H1 (cell line): ENCODE data around the gene PGA5.

Experiments used
- CHD1 ChIP-seq: IDR thresholded peaks from 2 replicates; pipeline ENCODE4 v1.6.1; 2012; ENCODE audit warnings: low read depth, low read length, improper control_type of control experiment
- EP300 ChIP-seq, 2 experiments: IDR thresholded peaks; 1 replicate in 1 of 2; 2 replicates in 1 of 2; pipeline ENCODE4 v1.6.1; 2011 to 2012; ENCODE audit warnings: low read depth in 2 of 2, low read length in 2 of 2, mild to moderate bottlenecking in 2 of 2, borderline replicate concordance in 1 of 2, inconsistent platforms in 1 of 2, moderate library complexity in 1 of 2
- EZH2 ChIP-seq: fragments of 200-600 bp; sonication (generic); IDR thresholded peaks from 2 replicates; pipeline ENCODE4 v1.7.1; 2012; ENCODE audit warnings: low read depth, mild to moderate bottlenecking, moderate library complexity, low read length, inconsistent platforms; ENCODE audit not compliant: severe bottlenecking
- HDAC2 ChIP-seq, 2 experiments: fragments of 300-600 bp in 1 of 2; sonication (generic) in 1 of 2; IDR thresholded peaks; 2 replicates each; pipeline ENCODE4 v1.6.1; 2011 to 2012; ENCODE audit warnings: low read depth in 2 of 2, low read length in 2 of 2, mild to moderate bottlenecking in 2 of 2, moderate library complexity in 2 of 2, borderline replicate concordance in 1 of 2, inconsistent platforms in 1 of 2
- JUND ChIP-seq: IDR thresholded peaks from 2 replicates; pipeline ENCODE4 v1.6.1; 2011; ENCODE audit warnings: mild to moderate bottlenecking, improper control_type of control experiment, low read length
- POLR2A ChIP-seq, 2 experiments: IDR thresholded peaks; 1 replicate in 1 of 2; 2 replicates in 1 of 2; pipeline ENCODE4 v1.6.1; 2011; ENCODE audit warnings: low read depth in 2 of 2, low read length in 2 of 2, mild to moderate bottlenecking in 2 of 2; ENCODE audit errors: control extremely low read depth in 1 of 2
- POLR2AphosphoS5 ChIP-seq: IDR thresholded peaks from 2 replicates; pipeline ENCODE4 v1.6.1; 2011; ENCODE audit warnings: low read depth, low read length
- SP1 ChIP-seq: IDR thresholded peaks from 2 replicates; pipeline ENCODE4 v1.6.1; 2011; ENCODE audit warnings: low read depth, low read length
- TBP ChIP-seq: IDR thresholded peaks from 2 replicates; pipeline ENCODE4 v1.6.1; 2011; ENCODE audit warnings: low read depth, low read length, improper control_type of control experiment
- TF ChIP-seq, protein P1 (sequence below): IDR thresholded peaks from 2 replicates; pipeline ENCODE4 v1.6.1; 2012; ENCODE audit warnings: inconsistent platforms
- TF ChIP-seq, protein P2 (sequence below), 3 experiments: IDR thresholded peaks; 1 replicate in 2 of 3; 2 replicates in 1 of 3; pipeline versions ENCODE4 v1.5.1 to v1.6.1; 2011; ENCODE audit warnings: low read length in 3 of 3, mild to moderate bottlenecking in 3 of 3, inconsistent platforms in 2 of 3, low read depth in 1 of 3, moderate library complexity in 1 of 3; ENCODE audit not compliant: insufficient read depth in 1 of 3; ENCODE audit errors: control extremely low read depth in 1 of 3
- TF ChIP-seq, protein P3 (sequence below): IDR thresholded peaks from 2 replicates; pipeline ENCODE4 v1.6.1; 2012; ENCODE audit warnings: inconsistent platforms

- TF ChIP-seq SP1: no peak
- TF ChIP-seq, protein P1, sequence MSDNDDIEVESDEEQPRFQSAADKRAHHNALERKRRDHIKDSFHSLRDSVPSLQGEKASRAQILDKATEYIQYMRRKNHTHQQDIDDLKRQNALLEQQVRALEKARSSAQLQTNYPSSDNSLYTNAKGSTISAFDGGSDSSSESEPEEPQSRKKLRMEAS: no peak
- TF ChIP-seq JUND: no peak
- TF ChIP-seq TBP: no peak
- TF ChIP-seq, protein P2, sequence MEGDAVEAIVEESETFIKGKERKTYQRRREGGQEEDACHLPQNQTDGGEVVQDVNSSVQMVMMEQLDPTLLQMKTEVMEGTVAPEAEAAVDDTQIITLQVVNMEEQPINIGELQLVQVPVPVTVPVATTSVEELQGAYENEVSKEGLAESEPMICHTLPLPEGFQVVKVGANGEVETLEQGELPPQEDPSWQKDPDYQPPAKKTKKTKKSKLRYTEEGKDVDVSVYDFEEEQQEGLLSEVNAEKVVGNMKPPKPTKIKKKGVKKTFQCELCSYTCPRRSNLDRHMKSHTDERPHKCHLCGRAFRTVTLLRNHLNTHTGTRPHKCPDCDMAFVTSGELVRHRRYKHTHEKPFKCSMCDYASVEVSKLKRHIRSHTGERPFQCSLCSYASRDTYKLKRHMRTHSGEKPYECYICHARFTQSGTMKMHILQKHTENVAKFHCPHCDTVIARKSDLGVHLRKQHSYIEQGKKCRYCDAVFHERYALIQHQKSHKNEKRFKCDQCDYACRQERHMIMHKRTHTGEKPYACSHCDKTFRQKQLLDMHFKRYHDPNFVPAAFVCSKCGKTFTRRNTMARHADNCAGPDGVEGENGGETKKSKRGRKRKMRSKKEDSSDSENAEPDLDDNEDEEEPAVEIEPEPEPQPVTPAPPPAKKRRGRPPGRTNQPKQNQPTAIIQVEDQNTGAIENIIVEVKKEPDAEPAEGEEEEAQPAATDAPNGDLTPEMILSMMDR (IDR thresholded peaks at IDR 0.05; ENCODE audit: control extremely low read depth in 1 of 3, insufficient read depth in 1 of 3, low read depth in 1 of 3, low read length in 3 of 3): no peak
- no peak for TF ChIP-seq HDAC2 (IDR thresholded peaks at IDR 0.05; ENCODE audit: borderline replicate concordance in 1 of 2, low read depth in 2 of 2, low read length in 2 of 2)
- TF ChIP-seq EZH2: no peak
- TF ChIP-seq EP300 (IDR thresholded peaks at IDR 0.05; ENCODE audit: borderline replicate concordance in 1 of 2, low read depth in 2 of 2, low read length in 2 of 2): no peak
- TF ChIP-seq POLR2A (IDR thresholded peaks at IDR 0.05; ENCODE audit: control extremely low read depth in 1 of 2, low read depth in 2 of 2, low read length in 2 of 2): no peak
- no peak for TF ChIP-seq CHD1
- TF ChIP-seq POLR2AphosphoS5: no peak
- TF ChIP-seq, protein P3, sequence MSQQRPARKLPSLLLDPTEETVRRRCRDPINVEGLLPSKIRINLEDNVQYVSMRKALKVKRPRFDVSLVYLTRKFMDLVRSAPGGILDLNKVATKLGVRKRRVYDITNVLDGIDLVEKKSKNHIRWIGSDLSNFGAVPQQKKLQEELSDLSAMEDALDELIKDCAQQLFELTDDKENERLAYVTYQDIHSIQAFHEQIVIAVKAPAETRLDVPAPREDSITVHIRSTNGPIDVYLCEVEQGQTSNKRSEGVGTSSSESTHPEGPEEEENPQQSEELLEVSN: no peak
These were observed 34.2 kb downstream of the PGA5 start for GRCh38 chr11:61275191-61275590.
